ENCODE measurements around the gene SEPSECS. TPM values are rescaled to one million over a fixed set of nuclear protein-coding genes. Genes with fewer than 3 reads are reported as not detected.
A peak's percentile ranks its signal among the peaks of the same experiment; 100 is the strongest.

The SEPSECS gene
- total RNA-seq, 4 donors from 2014 or later: 3.3 to 9.0 (median 7.1) TPM

- no peaks in the 10 kb centered on the region for H3K4me1 ChIP-seq
- WGBS, 2 donors (ENCODE audit: low coverage in 1 of 2): 89 to 100% methylated on average over 4 of the region's 4 CpGs
- no peaks in the 10 kb centered on the region for H3K27me3 ChIP-seq
- ATAC-seq: no peak
- no peaks in the 10 kb centered on the region for H3K9me3 ChIP-seq
- H3K27ac ChIP-seq: no peak overlapping the region
- H3K4me3 ChIP-seq: no peak overlapping the region
- H3K36me3 ChIP-seq: no peaks in the 10 kb centered on the region
- TF ChIP-seq CTCF (IDR thresholded peaks at IDR 0.05) (no peak), EP300 (IDR thresholded peaks at IDR 0.05) (no peak), POLR2A (IDR thresholded peaks at IDR 0.05) (no peak), POLR2AphosphoS5 (IDR thresholded peaks at IDR 0.05) (no peak)
Observed at GRCh38 chr4:25184056-25184455, 23.8 kb upstream of the SEPSECS start.

DNA sequence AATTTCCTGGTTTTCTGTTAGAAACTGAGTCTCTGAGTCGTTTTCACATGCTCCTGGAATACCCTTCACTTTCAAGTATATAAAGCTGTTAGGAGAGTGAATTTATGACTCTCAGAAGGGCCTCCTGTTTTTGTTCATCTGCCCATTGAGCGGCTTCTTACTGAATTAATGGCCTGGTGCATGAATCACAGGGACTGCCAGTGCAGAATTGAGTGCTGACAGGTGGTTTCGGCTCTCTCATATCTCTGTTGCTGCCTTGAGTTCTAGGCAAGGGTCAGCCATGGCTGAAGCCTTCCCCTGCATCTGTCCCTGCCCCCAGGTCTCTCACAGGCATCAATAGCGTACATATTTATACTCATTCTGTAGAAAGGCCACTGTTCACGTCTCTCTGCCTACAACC is 22.7 kb upstream of the SEPSECS start:
- Histone ChIP-seq H3K36me3 (no peaks in the 10 kb centered on the region), H3K4me1 (no peaks in the 10 kb centered on the region), H3K27ac (no peak overlapping the region), H3K27me3 (no peaks in the 10 kb centered on the region), H3K9me3 (no peaks in the 10 kb centered on the region), H3K4me3 (no peak overlapping the region)
- WGBS, 2 donors (ENCODE audit: low coverage in 1 of 2): 85% methylated on average over 5 of the region's 5 CpGs; no CpG with 5 or more reads in 1 of the 2 donors
- ATAC-seq: no peak
- no peak for TF ChIP-seq CTCF (IDR thresholded peaks at IDR 0.05)
- no peak for TF ChIP-seq POLR2A (IDR thresholded peaks at IDR 0.05)
- no peak for TF ChIP-seq POLR2AphosphoS5 (IDR thresholded peaks at IDR 0.05)
- no peak for TF ChIP-seq EP300 (IDR thresholded peaks at IDR 0.05)

GRCh38 chr4:25180524-25181131 is 20.4 kb upstream of the SEPSECS start:
- H3K4me3 ChIP-seq: no peak overlapping the region
- no peaks in the 10 kb centered on the region for H3K9me3 ChIP-seq
- H3K4me1 ChIP-seq: no peaks in the 10 kb centered on the region
- ATAC-seq: no peak
- H3K27me3 ChIP-seq: no peaks in the 10 kb centered on the region
- H3K36me3 ChIP-seq: no peaks in the 10 kb centered on the region
- 57 to 69% methylated on average over 3 of the region's 3 CpGs for WGBS, 2 donors (ENCODE audit: low coverage in 1 of 2)
- no peak for TF ChIP-seq POLR2A (IDR thresholded peaks at IDR 0.05)
- peak in 1 of 4 experiments; percentile 48 for TF ChIP-seq CTCF (IDR thresholded peaks at IDR 0.05)
- TF ChIP-seq EP300 (IDR thresholded peaks at IDR 0.05): no peak
- no peak for TF ChIP-seq POLR2AphosphoS5 (IDR thresholded peaks at IDR 0.05)
- no peak overlapping the region for H3K27ac ChIP-seq

DNA sequence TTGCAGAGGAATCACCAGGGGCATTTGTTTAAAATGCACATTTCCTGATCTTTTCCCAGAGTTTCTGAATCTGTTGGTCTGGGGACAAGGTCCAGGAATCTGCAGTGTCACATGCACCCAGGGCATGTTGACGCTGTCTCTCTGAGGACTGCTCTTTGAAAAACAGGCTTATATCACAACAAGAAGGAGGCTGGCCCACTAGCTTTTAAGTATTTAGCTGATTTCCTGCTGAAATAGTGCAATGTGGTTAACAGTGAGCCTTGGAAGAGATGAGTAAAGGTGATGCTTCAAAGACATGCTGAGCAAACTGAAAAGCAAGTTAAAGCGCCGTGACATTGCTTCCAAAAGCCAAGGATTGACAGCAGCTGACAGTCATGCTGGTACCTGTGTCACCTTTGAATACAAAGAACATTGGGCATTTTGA is 18.6 kb upstream of the SEPSECS start:
- Histone ChIP-seq H3K4me3 (no peak overlapping the region), H3K4me1 (peaks cover 0 to 8% (median 0%) of the 10 kb centered on the region in 3 donors), H3K27me3 (no peaks in the 10 kb centered on the region), H3K36me3 (peaks cover 0 to 3% of the 10 kb centered on the region in 2 donors), H3K9me3 (no peaks in the 10 kb centered on the region), H3K27ac (no peak overlapping the region)
- WGBS, 2 donors (ENCODE audit: low coverage in 1 of 2): 67 to 79% methylated on average over 1 to 3 of the region's 3 CpGs
- ATAC-seq: no peak
- TF ChIP-seq POLR2AphosphoS5 (IDR thresholded peaks at IDR 0.05): no peak
- TF ChIP-seq POLR2A (IDR thresholded peaks at IDR 0.05): no peak
- no peak for TF ChIP-seq EP300 (IDR thresholded peaks at IDR 0.05)
- no peak for TF ChIP-seq CTCF (IDR thresholded peaks at IDR 0.05)

DNA sequence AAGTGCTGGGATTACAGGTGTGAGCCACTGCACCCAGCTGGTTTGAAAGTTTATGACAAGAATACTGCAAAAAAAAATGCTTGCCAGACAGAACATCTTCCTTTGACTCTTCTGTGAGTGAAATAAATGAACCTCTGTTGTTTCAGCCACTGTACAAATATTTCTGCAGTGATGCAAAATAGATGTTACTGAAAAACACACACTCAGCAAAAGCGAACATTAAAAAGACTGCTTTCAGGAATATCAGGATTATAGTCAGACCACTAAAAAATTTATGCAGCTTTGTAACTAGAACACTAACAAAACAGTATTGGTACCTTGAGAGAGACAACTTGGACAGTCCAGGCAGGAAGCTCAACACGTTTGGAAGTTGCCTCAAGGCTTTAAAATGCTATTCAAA is 16.9 kb upstream of the SEPSECS start:
- H3K27ac ChIP-seq: no peak overlapping the region

More for the DNA sequence above, 16.9 kb upstream of the SEPSECS start:
- WGBS, 2 donors (ENCODE audit: low coverage in 1 of 2): 74 to 92% methylated on average over 2 of the region's 2 CpGs
- Histone ChIP-seq H3K4me1 (peaks cover 0 to 20% (median 2%) of the 10 kb centered on the region in 3 donors), H3K9me3 (no peaks in the 10 kb centered on the region), H3K4me3 (no peak overlapping the region), H3K27me3 (no peaks in the 10 kb centered on the region), H3K36me3 (peaks cover 0 to 3% of the 10 kb centered on the region in 2 donors)
- no peak for ATAC-seq
- TF ChIP-seq POLR2AphosphoS5 (IDR thresholded peaks at IDR 0.05) (no peak), CTCF (IDR thresholded peaks at IDR 0.05) (no peak), EP300 (IDR thresholded peaks at IDR 0.05) (no peak), POLR2A (IDR thresholded peaks at IDR 0.05) (no peak)
